Stimulated activated naive B cell treated with anti-CD40 and anti-IgM and Interleukin-4, amounts not matched to agents 10 μg/mL and 1 μg/mL and 100 μg/mL, for 72 hours (primary cell): Measurements from ENCODE around the gene ALKBH6.
"Not testable (repeated sequence)": the region's sequence is repeated elsewhere in the genome, so short reads cannot be mapped to it uniquely, and the experiment has no call there.

Source experiments
- ATAC-seq, 2 donors: fragments of 150-1000 bp; cut with Tn5 transposase; replicated peaks; 2 replicates each; pipeline ENCODE4 v1.10.0; 2021; ENCODE audit warnings: moderate library complexity in 1 of 2
- DNase-seq: peaks from one replicate; pipeline ENCODE4 v3.0.0; 2021
- H3K27ac Mint-ChIP-seq: one replicate; pipeline ENCODE4 v1.8.0; 2022; ENCODE audit warnings: mild to moderate bottlenecking, mixed read lengths
- H3K27me3 Mint-ChIP-seq, 2 donors: one replicate each; pipeline ENCODE4 v1.8.0; 2022; ENCODE audit warnings: mixed read lengths in 2 of 2
- H3K36me3 Mint-ChIP-seq, 2 donors: one replicate each; pipeline ENCODE4 v1.8.0; 2022; ENCODE audit warnings: mixed read lengths in 2 of 2, mild to moderate bottlenecking in 1 of 2
- H3K4me1 Mint-ChIP-seq, 2 donors: one replicate each; pipeline ENCODE4 v1.8.0; 2022; ENCODE audit warnings: mixed read lengths in 2 of 2, mild to moderate bottlenecking in 1 of 2
- H3K4me3 Mint-ChIP-seq, 2 donors: one replicate each; pipeline ENCODE4 v1.8.0; 2022; ENCODE audit warnings: mild to moderate bottlenecking in 2 of 2, mixed read lengths in 2 of 2, moderate library complexity in 1 of 2
- H3K9me3 Mint-ChIP-seq, 2 donors: one replicate each; pipeline ENCODE4 v1.8.0; 2022; ENCODE audit warnings: mixed read lengths in 2 of 2, mild to moderate bottlenecking in 1 of 2

Gene ALKBH6

DNA sequence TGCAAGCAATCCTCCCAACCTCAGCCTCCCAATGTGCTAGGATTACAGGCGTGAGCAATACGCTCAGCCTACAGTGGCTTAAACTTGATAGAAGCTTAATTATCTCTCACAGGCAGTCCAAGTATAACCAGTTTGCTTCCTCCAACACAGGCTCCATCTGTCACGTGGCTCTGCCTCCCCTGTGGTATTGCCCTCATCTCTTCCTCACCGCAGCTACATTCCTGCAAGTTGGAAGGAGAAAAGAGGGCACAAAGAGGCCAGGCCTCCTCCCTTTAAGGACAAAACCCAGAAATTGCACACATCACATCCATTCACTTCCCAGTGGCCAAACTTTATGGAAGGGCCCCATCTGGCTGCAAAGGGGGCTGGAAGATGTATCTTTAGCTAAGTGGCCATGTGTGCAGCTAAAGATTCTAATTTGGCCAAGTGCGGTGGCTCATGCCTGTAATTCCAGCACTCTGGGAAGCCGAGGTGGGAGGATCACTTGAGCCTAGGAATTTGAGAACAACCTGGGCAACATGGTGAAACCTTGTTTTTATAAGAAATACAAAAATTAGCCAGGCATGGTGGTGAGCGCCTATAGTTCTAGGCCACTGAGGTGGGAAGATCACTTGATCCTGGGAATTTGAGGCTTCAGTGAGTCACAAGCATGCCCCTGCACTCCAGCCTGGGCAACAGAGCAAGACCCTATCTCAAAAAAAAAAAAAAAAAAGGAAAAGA is 22.1 kb downstream of the ALKBH6 start:
- DNase-seq (no peak), ATAC-seq (no peak)
- H3K9me3 Mint-ChIP-seq = no peaks in the 10 kb centered on the region
- peaks cover 0 to 6% of the 10 kb centered on the region in 2 donors for H3K27me3 Mint-ChIP-seq
- H3K4me1 Mint-ChIP-seq = peaks cover 19 to 38% of the 10 kb centered on the region in 2 donors
- peaks cover 0 to 8% of the 10 kb centered on the region in 2 donors for H3K36me3 Mint-ChIP-seq
- H3K4me3 Mint-ChIP-seq = no peak overlapping the region
- H3K27ac Mint-ChIP-seq = peak overlapping the region; percentile 25

DNA sequence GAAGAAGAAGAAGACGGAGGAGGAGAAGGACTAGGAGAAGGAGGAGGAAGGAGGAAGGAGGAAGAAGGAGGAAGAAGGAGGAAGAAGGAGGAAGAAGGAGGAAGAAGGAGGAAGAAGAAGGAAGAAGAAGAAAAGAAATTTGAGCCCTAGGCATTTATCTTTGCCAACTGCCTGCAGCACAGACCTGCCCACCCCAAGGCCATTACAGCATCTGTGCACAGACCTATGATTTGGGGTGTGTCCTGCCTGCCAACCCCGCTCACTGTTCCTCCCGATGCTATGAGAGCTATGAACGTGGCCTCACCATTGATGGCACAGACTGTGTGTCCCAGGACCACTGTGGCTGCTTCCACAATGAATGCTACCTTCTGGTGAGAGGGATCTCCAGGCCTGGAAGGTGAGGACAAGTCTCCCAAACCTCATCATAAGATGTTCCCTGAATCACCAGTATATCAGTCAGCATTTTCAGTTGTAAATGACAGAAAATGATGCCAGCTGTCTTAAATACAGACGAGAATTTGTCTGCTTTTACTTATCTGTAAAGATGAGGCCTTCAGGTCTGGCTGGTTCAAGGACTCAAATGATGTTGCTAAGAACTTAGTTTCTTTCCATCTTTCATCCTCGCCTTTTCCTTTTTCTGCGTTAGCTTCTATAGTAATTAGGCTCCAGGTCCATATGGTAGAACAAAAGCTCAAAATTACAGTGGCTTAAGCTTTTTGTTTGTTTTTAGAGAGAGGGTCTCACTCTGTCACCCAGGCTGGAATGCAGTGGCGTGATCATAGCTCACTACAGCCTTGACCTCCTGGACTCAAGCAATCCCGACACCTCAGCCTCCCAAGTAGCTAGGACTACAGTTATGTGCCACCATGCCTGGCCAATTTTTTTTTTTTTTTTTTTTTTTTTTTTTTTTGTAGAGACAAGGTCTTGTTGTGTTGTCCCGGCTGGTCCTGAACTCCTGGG is 23.0 kb downstream of the ALKBH6 start:
- peaks cover 17 to 36% of the 10 kb centered on the region in 2 donors for H3K4me1 Mint-ChIP-seq
- no peak for DNase-seq
- peaks cover 0 to 3% of the 10 kb centered on the region in 2 donors for H3K36me3 Mint-ChIP-seq
- peaks cover 0 to 12% of the 10 kb centered on the region in 2 donors for H3K27me3 Mint-ChIP-seq
- no peak for ATAC-seq
- no peaks in the 10 kb centered on the region for H3K9me3 Mint-ChIP-seq
- no peak overlapping the region for H3K27ac Mint-ChIP-seq
- no peak overlapping the region for H3K4me3 Mint-ChIP-seq

DNA sequence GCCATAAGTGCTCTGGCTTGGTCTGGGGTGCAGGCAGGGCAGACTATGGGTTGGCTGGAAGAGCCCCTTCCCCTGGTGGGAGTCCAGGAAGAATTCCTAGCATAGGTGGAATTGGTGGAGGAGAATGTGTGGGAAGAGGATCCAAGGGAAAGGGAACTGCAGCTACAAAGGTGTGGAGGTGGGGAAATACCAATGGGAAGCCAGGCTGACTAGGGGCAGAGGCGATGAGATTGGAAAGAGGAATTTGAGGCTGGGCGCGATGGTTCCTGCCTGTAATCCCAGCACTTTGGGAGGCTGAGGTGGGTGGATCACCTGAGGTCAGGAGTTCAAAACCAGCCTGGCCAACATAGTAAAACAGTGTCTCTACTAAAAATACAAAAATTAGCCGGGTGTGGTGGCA is 23.9 kb downstream of the ALKBH6 start:
- H3K27ac Mint-ChIP-seq = no peak overlapping the region
- peaks cover 8 to 21% of the 10 kb centered on the region in 2 donors for H3K27me3 Mint-ChIP-seq
- no peak overlapping the region for H3K4me3 Mint-ChIP-seq
- DNase-seq = no peak
- no peaks in the 10 kb centered on the region for H3K36me3 Mint-ChIP-seq
- no peaks in the 10 kb centered on the region for H3K9me3 Mint-ChIP-seq
- ATAC-seq = no peak
- peaks cover 14 to 30% of the 10 kb centered on the region in 2 donors for H3K4me1 Mint-ChIP-seq

DNA sequence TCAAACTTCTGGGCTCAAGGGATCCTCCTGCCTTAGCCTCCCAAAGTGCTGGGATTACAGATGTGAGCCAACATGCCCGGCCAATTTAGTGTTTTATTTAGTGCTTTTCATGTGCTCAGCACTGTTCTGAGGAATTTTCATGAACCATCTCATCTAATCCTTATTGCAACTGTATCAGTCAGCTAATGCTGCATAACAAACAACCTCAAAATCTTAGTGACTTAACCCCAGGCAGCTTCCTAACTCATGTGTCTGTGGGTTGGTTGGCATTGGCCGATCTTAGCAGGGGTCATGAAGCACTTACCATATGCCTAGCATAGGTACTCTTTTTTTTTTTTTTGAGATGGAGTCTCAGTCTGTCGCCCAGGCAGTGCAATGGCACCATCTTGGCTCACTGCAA is 25.2 kb downstream of the ALKBH6 start:
- DNase-seq = no peak
- H3K27me3 Mint-ChIP-seq = peaks cover 16 to 34% of the 10 kb centered on the region in 2 donors
- ATAC-seq = no peak
- H3K9me3 Mint-ChIP-seq = no peaks in the 10 kb centered on the region
- H3K36me3 Mint-ChIP-seq = no peaks in the 10 kb centered on the region
- no peak overlapping the region for H3K4me3 Mint-ChIP-seq
- peaks cover 12 to 18% of the 10 kb centered on the region in 2 donors for H3K4me1 Mint-ChIP-seq
- no peak overlapping the region for H3K27ac Mint-ChIP-seq

DNA sequence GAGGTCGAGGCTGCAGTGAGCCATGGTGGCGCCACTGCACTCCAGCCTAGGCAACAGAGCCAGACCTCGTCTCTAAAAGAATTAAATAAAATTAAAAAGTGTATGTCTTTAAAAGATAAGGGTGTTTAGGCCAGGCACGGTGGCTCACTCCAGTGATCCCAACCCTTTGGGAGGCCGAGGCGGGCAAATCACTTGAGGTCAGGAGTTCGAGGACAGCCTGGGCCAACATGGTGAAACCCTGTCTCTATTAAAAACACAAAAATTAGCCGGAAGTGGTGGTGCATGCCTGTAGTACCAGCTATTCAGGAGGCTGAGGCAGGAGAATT is 26.5 kb downstream of the ALKBH6 start:
- peak in 1 of 2 donors; percentile 33 for ATAC-seq
- no peaks in the 10 kb centered on the region for H3K9me3 Mint-ChIP-seq
- no peak overlapping the region for H3K27ac Mint-ChIP-seq
- H3K4me1 Mint-ChIP-seq = peaks cover 8 to 9% of the 10 kb centered on the region in 2 donors
- no peaks in the 10 kb centered on the region for H3K36me3 Mint-ChIP-seq
- DNase-seq = no peak
- peaks cover 25 to 47% of the 10 kb centered on the region in 2 donors for H3K27me3 Mint-ChIP-seq
- H3K4me3 Mint-ChIP-seq = peak overlapping the region; percentile 84 to 87

DNA sequence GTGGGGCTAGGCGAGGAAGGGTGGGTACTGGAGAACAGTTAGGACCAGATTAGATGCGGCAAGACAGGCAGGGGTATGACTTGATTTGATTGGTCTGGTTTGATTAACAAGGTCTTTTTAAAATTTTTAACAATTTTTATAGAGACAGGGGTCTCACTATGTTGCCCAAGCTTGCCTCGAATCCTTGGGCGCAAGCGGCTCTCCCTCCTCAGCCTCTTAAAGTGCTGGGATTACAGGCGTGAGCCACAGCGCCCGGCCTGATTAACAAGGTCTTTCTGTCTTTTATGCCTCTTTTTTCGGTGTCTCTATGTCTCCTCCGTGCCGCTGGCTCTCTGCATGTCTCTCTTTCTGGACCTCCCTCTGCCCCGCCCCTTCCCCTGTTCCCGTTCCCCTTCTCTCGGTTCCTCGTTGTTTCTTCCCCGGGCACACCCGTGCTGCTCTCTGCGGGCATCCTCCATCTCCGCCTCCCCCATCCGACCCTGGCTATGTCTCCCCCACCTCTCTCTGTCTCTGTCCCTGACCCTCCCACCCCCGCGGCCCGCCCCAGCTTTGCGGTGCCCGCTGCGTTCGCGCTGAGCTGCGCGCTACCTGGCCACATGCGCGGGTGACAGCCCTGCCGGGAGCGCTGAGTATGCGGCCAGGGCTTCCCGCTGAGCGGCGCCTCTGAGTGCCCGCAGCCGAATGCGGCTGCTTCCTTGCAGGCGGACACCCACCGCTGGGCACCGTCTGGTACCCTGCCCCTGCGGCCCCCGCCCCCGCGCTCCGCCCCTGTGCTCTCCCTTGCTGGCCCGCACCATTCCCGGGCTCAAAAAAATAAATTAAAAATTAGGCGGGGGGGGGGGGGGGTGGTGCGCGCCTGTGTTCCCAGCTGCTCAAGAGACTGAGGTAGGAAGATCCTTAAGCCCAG is 27.1 kb downstream of the ALKBH6 start:
- peak; percentile 43 for DNase-seq
- no peaks in the 10 kb centered on the region for H3K36me3 Mint-ChIP-seq
- peak; percentile 88 to 93 for ATAC-seq
- peak overlapping the region; percentile 84 to 87 for H3K4me3 Mint-ChIP-seq
- H3K27me3 Mint-ChIP-seq = peaks cover 30 to 52% of the 10 kb centered on the region in 2 donors
- H3K27ac Mint-ChIP-seq = peak overlapping the region; percentile 38
- peaks cover 8 to 9% of the 10 kb centered on the region in 2 donors for H3K4me1 Mint-ChIP-seq
- no peaks in the 10 kb centered on the region for H3K9me3 Mint-ChIP-seq

DNA sequence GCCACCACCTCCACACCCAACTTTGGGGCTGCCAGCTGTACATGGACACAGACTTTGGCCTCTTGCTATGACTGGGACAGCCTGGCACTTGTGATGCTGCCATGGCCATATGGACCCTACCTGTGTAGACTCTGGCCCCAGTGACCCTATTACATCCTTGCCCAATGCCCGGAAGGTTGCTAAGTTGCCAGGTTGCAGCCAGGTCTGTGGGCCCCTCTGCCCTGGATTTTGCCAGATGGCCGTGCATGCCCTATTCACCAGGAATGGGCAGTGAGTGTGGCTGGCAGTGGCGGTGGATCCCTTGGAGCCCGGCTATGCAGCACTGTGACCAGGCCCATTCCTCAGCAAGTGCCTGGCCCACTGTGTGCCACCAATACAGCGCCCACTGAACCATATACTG is 27.9 kb downstream of the ALKBH6 start:
- Mint-ChIP-seq H3K27ac (no peak overlapping the region), H3K27me3 (peaks cover 32 to 57% of the 10 kb centered on the region in 2 donors), H3K4me3 (peak overlapping the region; percentile 36 to 69), H3K4me1 (peaks cover 8 to 9% of the 10 kb centered on the region in 2 donors), H3K36me3 (no peaks in the 10 kb centered on the region), H3K9me3 (no peaks in the 10 kb centered on the region)
- ATAC-seq (no peak), DNase-seq (no peak)

DNA sequence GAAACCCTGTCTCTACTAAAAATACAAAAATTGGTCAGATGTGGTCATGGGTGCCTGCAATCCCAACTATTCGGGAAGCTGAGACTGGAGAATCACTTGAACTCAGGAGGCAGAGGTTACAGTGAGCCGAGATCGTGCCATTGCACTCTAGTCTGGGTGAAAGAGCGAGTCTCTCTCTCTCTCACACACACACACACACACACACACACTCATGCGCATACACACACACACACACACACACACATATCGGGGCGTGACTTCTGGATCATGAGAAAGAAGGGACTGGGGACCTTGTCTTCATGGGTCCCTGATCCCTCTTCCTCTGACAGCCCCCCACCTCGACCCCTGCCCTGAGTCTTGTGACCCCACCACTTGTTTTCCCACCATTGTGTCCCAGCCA is 30.8 kb downstream of the ALKBH6 start:
- Mint-ChIP-seq H3K4me3 (no peak overlapping the region), H3K4me1 (peaks cover 6 to 9% of the 10 kb centered on the region in 2 donors), H3K9me3 (no peaks in the 10 kb centered on the region), H3K27me3 (peaks cover 49 to 69% of the 10 kb centered on the region in 2 donors), H3K36me3 (no peaks in the 10 kb centered on the region), H3K27ac (peak overlapping the region; percentile 57)
- DNase-seq (no peak), ATAC-seq (no peak)

DNA sequence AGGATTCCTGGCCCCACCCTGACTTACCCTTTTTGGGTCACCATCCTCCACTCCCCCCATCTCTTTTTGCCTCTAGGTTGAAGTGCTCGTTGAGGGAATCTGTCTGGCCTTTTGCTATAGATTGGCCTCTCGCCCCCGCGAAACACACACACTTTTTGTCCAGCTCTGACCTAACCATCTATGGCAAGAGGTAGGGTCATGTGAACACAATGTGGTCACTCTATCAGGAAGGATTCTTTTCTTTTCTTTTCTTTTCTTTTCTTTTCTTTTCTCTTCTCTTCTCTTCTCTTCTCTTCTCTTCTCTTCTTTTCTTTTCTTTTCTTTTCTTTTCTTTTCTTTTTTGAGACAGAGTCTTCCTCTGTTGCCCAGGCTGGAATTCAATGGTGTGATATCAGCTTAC is 33.0 kb downstream of the ALKBH6 start:
- H3K27ac Mint-ChIP-seq, H3K4me1 Mint-ChIP-seq, H3K4me3 Mint-ChIP-seq, DNase-seq, H3K9me3 Mint-ChIP-seq, H3K36me3 Mint-ChIP-seq, ATAC-seq: not testable (repeated sequence)
- peaks cover 57 to 68% of the 10 kb centered on the region in 2 donors for H3K27me3 Mint-ChIP-seq

DNA sequence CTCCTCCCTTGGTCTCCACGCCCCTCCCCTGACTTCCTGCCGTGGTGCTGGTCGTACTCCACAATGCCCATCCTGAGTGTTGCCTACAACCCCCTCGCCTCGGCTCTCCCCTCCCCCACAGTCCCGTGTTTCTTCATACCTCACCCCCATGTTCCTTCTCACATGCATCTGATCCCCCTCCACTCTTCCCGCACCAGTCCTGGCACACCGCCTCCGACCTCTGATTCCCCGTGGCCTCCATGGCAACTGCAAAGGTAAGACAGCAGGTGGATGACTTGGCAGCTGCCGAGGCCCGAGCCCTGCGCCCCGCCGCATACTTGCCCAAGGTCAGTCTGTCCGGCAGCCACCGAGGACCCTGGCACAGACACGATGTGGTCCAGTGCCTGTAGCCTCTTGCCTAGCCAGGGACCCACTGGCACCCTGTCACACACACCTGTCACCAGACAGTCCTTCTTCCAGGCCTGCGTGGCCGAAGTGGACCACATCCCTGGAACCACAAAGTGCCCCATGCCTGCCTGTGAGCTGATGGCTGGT is 35.1 kb downstream of the ALKBH6 start:
- no peaks in the 10 kb centered on the region for H3K36me3 Mint-ChIP-seq
- H3K4me3 Mint-ChIP-seq = no peak overlapping the region
- no peak overlapping the region for H3K27ac Mint-ChIP-seq
- no peaks in the 10 kb centered on the region for H3K9me3 Mint-ChIP-seq
- H3K4me1 Mint-ChIP-seq = no peaks in the 10 kb centered on the region
- peaks cover 46 to 50% of the 10 kb centered on the region in 2 donors for H3K27me3 Mint-ChIP-seq
- DNase-seq (no peak), ATAC-seq (no peak)

DNA sequence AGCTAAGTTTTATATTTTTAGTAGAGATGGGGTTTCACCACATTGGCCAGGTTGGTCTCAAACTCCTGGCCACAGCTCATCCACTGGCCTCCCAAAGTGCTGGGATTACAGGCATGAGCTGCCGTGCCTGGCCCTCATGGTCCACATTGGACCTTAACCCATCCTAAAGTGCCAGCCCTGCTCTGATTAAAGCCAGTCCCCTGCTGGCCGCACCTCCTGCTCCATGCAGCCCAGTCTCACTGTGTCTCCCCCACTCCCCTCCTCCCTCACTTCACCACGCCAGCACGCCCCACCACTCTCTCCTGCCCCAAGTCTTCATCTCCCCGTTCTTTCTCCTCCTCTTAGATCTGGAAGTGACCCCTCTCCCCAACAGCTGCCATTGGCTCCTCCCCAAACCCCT is 35.7 kb downstream of the ALKBH6 start:
- DNase-seq = no peak
- Mint-ChIP-seq H3K4me3 (no peak overlapping the region), H3K4me1 (no peaks in the 10 kb centered on the region), H3K27ac (no peak overlapping the region), H3K36me3 (no peaks in the 10 kb centered on the region), H3K27me3 (peaks cover 46 to 50% of the 10 kb centered on the region in 2 donors), H3K9me3 (no peaks in the 10 kb centered on the region)
- ATAC-seq = no peak

DNA sequence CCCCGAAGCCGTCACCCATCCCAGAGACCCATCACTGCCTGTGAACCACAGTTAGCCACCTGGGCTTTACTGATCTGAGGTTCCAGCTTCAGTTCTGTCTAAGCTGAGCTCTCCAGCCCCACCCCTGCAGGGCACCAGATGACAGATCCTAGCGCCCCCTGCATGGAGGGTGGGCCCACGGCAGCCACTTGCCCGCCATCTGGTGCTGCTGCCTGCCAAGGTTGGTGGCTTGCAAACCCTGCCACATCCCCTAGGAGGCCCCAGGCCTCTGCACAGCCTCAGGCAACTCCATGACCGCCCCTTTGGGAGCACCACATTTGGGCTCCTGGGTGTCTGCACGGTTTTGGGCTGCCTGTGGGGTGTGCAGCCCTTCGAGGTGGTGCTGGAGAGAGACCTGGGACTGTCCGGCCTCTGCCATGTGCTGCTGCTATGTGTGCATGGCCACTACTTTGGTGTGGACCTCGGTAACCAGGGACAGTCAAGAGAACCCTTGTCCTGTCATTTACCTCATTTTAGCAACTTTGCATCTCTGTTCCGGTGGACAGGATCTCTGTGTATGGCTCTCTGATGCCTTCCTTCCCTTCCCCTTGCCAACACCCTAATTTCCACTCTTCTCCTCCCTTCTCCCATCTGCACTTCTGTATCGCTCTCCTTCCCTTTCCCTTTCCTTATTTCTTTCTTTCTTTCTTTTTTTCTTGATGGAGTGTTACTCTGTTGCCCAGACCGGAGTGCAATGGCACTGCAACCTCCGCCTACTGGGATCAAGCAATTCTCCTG is 36.4 kb downstream of the ALKBH6 start:
- Mint-ChIP-seq H3K27me3 (peaks cover 41 to 50% of the 10 kb centered on the region in 2 donors), H3K9me3 (no peaks in the 10 kb centered on the region), H3K36me3 (no peaks in the 10 kb centered on the region), H3K4me1 (no peaks in the 10 kb centered on the region), H3K4me3 (no peak overlapping the region), H3K27ac (no peak overlapping the region)
- peak; percentile 77 to 81 for ATAC-seq
- peak; percentile 22 for DNase-seq

DNA sequence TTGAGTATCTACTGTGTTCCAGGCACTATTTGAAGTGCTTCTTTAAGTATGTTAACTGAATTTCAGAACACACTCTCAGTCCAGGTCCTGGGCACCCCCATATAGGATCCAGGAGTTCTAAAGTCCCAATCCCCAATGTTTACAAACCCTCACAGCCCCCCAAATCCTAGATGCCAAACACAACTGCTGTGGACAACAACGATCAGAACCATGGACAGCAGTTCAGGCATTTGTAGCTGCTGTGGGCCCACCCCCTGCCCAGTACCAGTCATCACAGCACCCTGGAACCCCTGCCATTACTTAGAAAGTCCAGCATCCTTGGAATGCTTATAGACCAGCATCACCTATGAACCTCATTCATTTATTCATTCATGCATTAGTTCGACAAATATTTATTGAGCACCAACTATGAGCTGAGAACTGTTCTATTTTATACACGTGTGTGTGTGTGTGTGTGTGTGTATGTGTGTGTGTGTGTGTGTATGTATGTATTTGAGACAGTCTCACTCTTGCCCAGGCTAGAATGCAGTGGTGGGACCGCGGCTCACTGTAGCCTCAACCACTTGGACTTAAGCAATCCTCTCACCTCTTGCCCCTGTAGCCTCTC is 38.3 kb downstream of the ALKBH6 start:
- ATAC-seq (no peak), DNase-seq (no peak)
- Mint-ChIP-seq H3K27ac (no peak overlapping the region), H3K36me3 (no peaks in the 10 kb centered on the region), H3K4me3 (no peak overlapping the region), H3K4me1 (no peaks in the 10 kb centered on the region), H3K9me3 (no peaks in the 10 kb centered on the region), H3K27me3 (peaks cover 34 to 41% of the 10 kb centered on the region in 2 donors)
